Mesenchymal stem cell (in vitro differentiated cells and primary cell): ENCODE data around the gene OSTM1. TPM values are rescaled to one million over a fixed set of nuclear protein-coding genes. Genes with fewer than 3 reads are reported as not detected.
"Not testable (repeated sequence)": the region's sequence is repeated elsewhere in the genome, so short reads cannot be mapped to it uniquely, and the experiment has no call there.

Experiments used
- DNase-seq: peaks from one replicate; pipeline ENCODE4 v3.0.0-alpha.2; 2013
- H2AFZ ChIP-seq: one replicate; pipeline ENCODE4 v1.6.1; 2013; ENCODE audit warnings: low read depth, mild to moderate bottlenecking, control low read depth, inconsistent platforms, low read length, moderate library complexity
- H2AK5ac ChIP-seq: 2 replicates; pipeline ENCODE4 v1.6.1; 2013; ENCODE audit warnings: low read length, moderate library complexity, mild to moderate bottlenecking, inconsistent platforms; ENCODE audit not compliant: severe bottlenecking
- H2BK120ac ChIP-seq: one replicate; pipeline ENCODE4 v1.6.1; 2013; ENCODE audit warnings: low read depth, mild to moderate bottlenecking, inconsistent platforms, low read length, moderate library complexity
- H2BK12ac ChIP-seq, 2 experiments: one replicate each; pipeline ENCODE4 v1.6.1; 2013; ENCODE audit warnings: inconsistent platforms in 2 of 2, low read length in 2 of 2, mild to moderate bottlenecking in 2 of 2, moderate library complexity in 2 of 2, control low read depth in 1 of 2
- H2BK15ac ChIP-seq: one replicate; pipeline ENCODE4 v1.6.1; 2013; ENCODE audit warnings: mild to moderate bottlenecking, low read depth, inconsistent platforms; ENCODE audit not compliant: poor library complexity, severe bottlenecking
- H2BK5ac ChIP-seq: 2 replicates; pipeline ENCODE4 v1.6.1; 2013; ENCODE audit warnings: low read depth, mild to moderate bottlenecking, low read length, control low read depth, inconsistent platforms; ENCODE audit not compliant: poor library complexity, severe bottlenecking
- H3K14ac ChIP-seq, 2 experiments: one replicate each; pipeline ENCODE4 v1.6.1; 2013; ENCODE audit warnings: inconsistent platforms in 2 of 2, low read length in 2 of 2, control low read depth in 1 of 2, mild to moderate bottlenecking in 1 of 2, moderate library complexity in 1 of 2
- H3K18ac ChIP-seq, 2 experiments: one replicate each; pipeline ENCODE4 v1.6.1; 2013; ENCODE audit warnings: inconsistent platforms in 2 of 2, low read length in 2 of 2, control low read depth in 1 of 2, low read depth in 1 of 2, mild to moderate bottlenecking in 1 of 2
- H3K23ac ChIP-seq, 2 experiments: one replicate each; pipeline ENCODE4 v1.6.1; 2013; ENCODE audit warnings: inconsistent platforms in 2 of 2, low read length in 2 of 2, mild to moderate bottlenecking in 2 of 2, moderate library complexity in 2 of 2, control low read depth in 1 of 2
- H3K27ac ChIP-seq: 2 replicates; pipeline ENCODE4 v1.5.1; 2013; ENCODE audit warnings: mild to moderate bottlenecking, moderate library complexity, low read length, control low read depth, inconsistent platforms; ENCODE audit not compliant: poor library complexity, severe bottlenecking
- H3K27me3 ChIP-seq, 2 experiments: 2 replicates each; pipeline versions ENCODE4 v1.6.1 to v1.7.0; 2013; ENCODE audit warnings: low read length in 2 of 2, mild to moderate bottlenecking in 2 of 2, moderate library complexity in 2 of 2, control low read depth in 1 of 2, inconsistent platforms in 1 of 2; ENCODE audit not compliant: control insufficient read depth in 1 of 2, insufficient read depth in 1 of 2
- H3K36me3 ChIP-seq, 2 experiments: 2 replicates each; pipeline versions ENCODE4 v1.6.1 to v1.7.0; 2013; ENCODE audit warnings: low read length in 2 of 2, control low read depth in 1 of 2, inconsistent platforms in 1 of 2, low read depth in 1 of 2, mild to moderate bottlenecking in 1 of 2; ENCODE audit not compliant: insufficient read depth in 2 of 2, control insufficient read depth in 1 of 2
- H3K4ac ChIP-seq, 2 experiments: one replicate each; pipeline ENCODE4 v1.6.1; 2013; ENCODE audit warnings: inconsistent platforms in 2 of 2, low read length in 2 of 2, mild to moderate bottlenecking in 2 of 2, moderate library complexity in 2 of 2, control low read depth in 1 of 2, low read depth in 1 of 2
- H3K4me1 ChIP-seq: 2 replicates; pipeline ENCODE4 v1.6.1; 2013; ENCODE audit warnings: low read depth, low read length, control low read depth; ENCODE audit not compliant: control insufficient read depth, insufficient read depth
- H3K4me2 ChIP-seq: 2 replicates; pipeline ENCODE4 v1.6.1; 2013; ENCODE audit warnings: low read length, mild to moderate bottlenecking, inconsistent platforms; ENCODE audit not compliant: poor library complexity, severe bottlenecking
- H3K4me3 ChIP-seq, 2 experiments: 2 replicates each; pipeline versions ENCODE4 v1.5.1 to v1.7.0; 2013; ENCODE audit warnings: low read length in 2 of 2, mild to moderate bottlenecking in 2 of 2, control low read depth in 1 of 2, low read depth in 1 of 2; ENCODE audit not compliant: insufficient read depth in 1 of 2
- H3K79me1 ChIP-seq: replicated peaks from 2 replicates; pipeline ENCODE4 v1.6.1; 2013; ENCODE audit warnings: mild to moderate bottlenecking, control low read depth, low read length, inconsistent platforms; ENCODE audit not compliant: poor library complexity, severe bottlenecking
- H3K9ac ChIP-seq: 2 replicates; pipeline ENCODE4 v1.7.0; 2013; ENCODE audit warnings: mild to moderate bottlenecking, low read length, moderate library complexity
- H3K9me3 ChIP-seq: 2 replicates; pipeline ENCODE4 v1.7.0; 2013; ENCODE audit warnings: mild to moderate bottlenecking, low read length; ENCODE audit not compliant: control insufficient read depth
- H4K8ac ChIP-seq: one replicate; pipeline ENCODE4 v1.6.1; 2013; ENCODE audit warnings: inconsistent platforms, mild to moderate bottlenecking, low read length, moderate library complexity
- H4K91ac ChIP-seq: one replicate; pipeline ENCODE4 v1.6.1; 2013; ENCODE audit warnings: mild to moderate bottlenecking, low read length, inconsistent platforms
- WGBS: methylation state at CpG from one replicate; pipeline ENCODE4 v1.1.7; 2013; ENCODE audit warnings: mixed read lengths; 5-methylcytosine and 5-hydroxymethylcytosine counted together
- small RNA-seq: library from polyadenylated mRNA; stranded (forward); fragments of <200 nt; extraction: miRNeasy Mini kit (QIAGEN cat#:217004); gene quantifications from one replicate; pipeline ENCODE3, GENCODE V24; 2013; ENCODE audit warnings: low read depth

Gene OSTM1

GRCh38 chr6:108000259-108000658, 74.3 kb downstream of the OSTM1 start:
- WGBS, result 90% methylated on average over 5 of the region's 5 CpGs
- H2AK5ac ChIP-seq, result not testable (repeated sequence)

DNA sequence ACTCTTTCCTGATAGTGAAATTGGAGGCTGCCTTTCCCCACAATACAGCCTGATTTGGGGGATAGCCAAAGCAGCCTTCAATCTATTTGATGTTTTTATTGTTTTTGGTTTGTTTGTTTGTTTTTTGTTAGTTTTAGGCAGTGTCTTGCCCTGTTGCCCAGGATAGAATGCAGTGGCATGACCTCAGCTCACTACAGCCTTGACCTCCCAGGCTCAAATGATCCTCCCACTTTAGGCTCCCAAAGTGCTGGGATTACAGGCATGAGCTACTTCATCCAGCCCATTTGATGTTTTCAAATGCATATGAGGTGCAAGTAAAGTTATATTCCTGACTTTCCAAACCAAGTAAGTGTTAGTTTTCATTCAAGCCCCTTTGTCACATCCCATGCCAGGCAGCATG, 75.2 kb downstream of the OSTM1 start:
- Histone ChIP-seq H3K27me3 (no peaks in the 10 kb centered on the region), H3K4ac (no peak overlapping the region), H3K4me2 (no peak overlapping the region), H3K27ac (no peak overlapping the region), H2BK5ac (no peak overlapping the region), H2BK12ac (no peak overlapping the region), H3K9me3 (no peaks in the 10 kb centered on the region), H4K8ac (no peak overlapping the region), H3K18ac (no peak overlapping the region), H2BK120ac (no peak overlapping the region), H3K36me3 (no peaks in the 10 kb centered on the region), H4K91ac (no peak overlapping the region), H3K9ac (no peak overlapping the region), H3K4me3 (no peak overlapping the region), H3K23ac (no peak overlapping the region), H3K79me1 (no peaks in the 10 kb centered on the region), H3K4me1 (peaks cover 3% of the 10 kb centered on the region), H2AFZ (no peak overlapping the region), H2BK15ac (no peak overlapping the region), H2AK5ac (no peak overlapping the region), H3K14ac (no peak overlapping the region)
- no peak for DNase-seq

More at GRCh38 chr6:108000259-108000658, 74.3 kb downstream of the OSTM1 start:
- not testable (repeated sequence) for DNase-seq, H2BK5ac ChIP-seq, H3K23ac ChIP-seq, H3K14ac ChIP-seq, H2AFZ ChIP-seq, H3K27ac ChIP-seq, H3K4me3 ChIP-seq, H3K36me3 ChIP-seq, H4K91ac ChIP-seq, H3K4me1 ChIP-seq, H3K4me2 ChIP-seq, H2BK120ac ChIP-seq, H3K79me1 ChIP-seq, H3K9me3 ChIP-seq, H2BK12ac ChIP-seq, H3K27me3 ChIP-seq, H3K18ac ChIP-seq, H2BK15ac ChIP-seq, H3K4ac ChIP-seq, H4K8ac ChIP-seq, H3K9ac ChIP-seq

GRCh38 chr6:107991772-107992550, 82.6 kb downstream of the OSTM1 start:
- H2AFZ ChIP-seq, result no peak overlapping the region
- no peaks in the 10 kb centered on the region for H3K79me1 ChIP-seq
- H3K4ac ChIP-seq, result no peak overlapping the region
- no peak overlapping the region for H3K14ac ChIP-seq
- no peak overlapping the region for H2BK15ac ChIP-seq
- no peak overlapping the region for H4K8ac ChIP-seq
- no peak overlapping the region for H3K18ac ChIP-seq
- no peak overlapping the region for H2BK12ac ChIP-seq
- H3K27ac ChIP-seq, result no peak overlapping the region
- H3K9ac ChIP-seq, result no peak overlapping the region
- WGBS, result 75% methylated on average over 4 of the region's 9 CpGs
- no peak overlapping the region for H3K4me2 ChIP-seq
- H3K27me3 ChIP-seq, result no peaks in the 10 kb centered on the region
- H2BK5ac ChIP-seq, result no peak overlapping the region
- H3K4me1 ChIP-seq, result peaks cover 2% of the 10 kb centered on the region
- no peak overlapping the region for H2AK5ac ChIP-seq
- H3K23ac ChIP-seq, result no peak overlapping the region
- H2BK120ac ChIP-seq, result no peak overlapping the region
- H3K9me3 ChIP-seq, result no peaks in the 10 kb centered on the region
- no peak overlapping the region for H4K91ac ChIP-seq
- no peak overlapping the region for H3K4me3 ChIP-seq
- no peaks in the 10 kb centered on the region for H3K36me3 ChIP-seq
- no peak for DNase-seq

Small RNAs within 50 kb of the gene (small RNA-seq; reads per million reads assigned to genes)
- not detected for gene RF00019
